ENCODE measurements around the gene NFKB1. TPM values are rescaled to one million over a fixed set of nuclear protein-coding genes. Genes with fewer than 3 reads are reported as not detected.
"Not testable (repeated sequence)": the region's sequence is repeated elsewhere in the genome, so short reads cannot be mapped to it uniquely, and the experiment has no call there.

NFKB1 gene
- total RNA-seq, 1 donor from 2014 or later = 24.6 TPM

DNA sequence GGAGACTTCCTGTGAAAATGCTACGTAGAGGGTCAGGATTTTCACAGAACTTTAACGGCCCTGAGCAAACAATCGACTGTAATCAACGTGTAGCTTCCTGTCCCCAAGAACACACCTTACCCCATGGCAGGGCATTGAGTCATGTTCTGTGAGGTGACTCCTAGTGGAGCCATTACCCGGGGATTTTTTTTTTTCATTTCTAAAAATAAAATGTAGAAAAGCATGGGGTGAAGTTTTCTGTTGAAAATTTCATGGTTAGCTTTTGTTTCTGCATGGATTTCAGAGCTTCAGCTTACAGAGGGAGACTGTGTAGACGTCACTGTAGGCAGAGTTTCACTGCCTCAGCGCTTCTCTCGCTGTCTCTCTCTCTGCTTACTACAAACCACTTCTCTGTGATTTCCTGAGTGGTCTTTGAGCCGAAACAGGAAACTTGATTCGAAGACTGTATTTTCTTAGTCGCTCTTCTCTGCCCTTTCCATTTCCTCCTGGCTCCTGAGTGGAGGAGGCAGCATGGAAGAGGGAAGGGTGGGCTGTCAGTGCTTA lies 111.7 kb downstream of the NFKB1 start:
- Mint-ChIP-seq H3K4me1 (no peaks in the 10 kb centered on the region), H3K27ac (ENCODE audit: unreplicated experiment) (no peak overlapping the region), H3K27me3 (ENCODE audit: low read depth) (no peaks in the 10 kb centered on the region), H3K9me3 (no peaks in the 10 kb centered on the region), H3K36me3 (ENCODE audit: low read depth) (peaks cover 25% of the 10 kb centered on the region), H3K4me3 (no peak overlapping the region)
- no peak for DNase-seq (ENCODE audit: low read depth, low spot score)
- TF ChIP-seq, protein P1, sequence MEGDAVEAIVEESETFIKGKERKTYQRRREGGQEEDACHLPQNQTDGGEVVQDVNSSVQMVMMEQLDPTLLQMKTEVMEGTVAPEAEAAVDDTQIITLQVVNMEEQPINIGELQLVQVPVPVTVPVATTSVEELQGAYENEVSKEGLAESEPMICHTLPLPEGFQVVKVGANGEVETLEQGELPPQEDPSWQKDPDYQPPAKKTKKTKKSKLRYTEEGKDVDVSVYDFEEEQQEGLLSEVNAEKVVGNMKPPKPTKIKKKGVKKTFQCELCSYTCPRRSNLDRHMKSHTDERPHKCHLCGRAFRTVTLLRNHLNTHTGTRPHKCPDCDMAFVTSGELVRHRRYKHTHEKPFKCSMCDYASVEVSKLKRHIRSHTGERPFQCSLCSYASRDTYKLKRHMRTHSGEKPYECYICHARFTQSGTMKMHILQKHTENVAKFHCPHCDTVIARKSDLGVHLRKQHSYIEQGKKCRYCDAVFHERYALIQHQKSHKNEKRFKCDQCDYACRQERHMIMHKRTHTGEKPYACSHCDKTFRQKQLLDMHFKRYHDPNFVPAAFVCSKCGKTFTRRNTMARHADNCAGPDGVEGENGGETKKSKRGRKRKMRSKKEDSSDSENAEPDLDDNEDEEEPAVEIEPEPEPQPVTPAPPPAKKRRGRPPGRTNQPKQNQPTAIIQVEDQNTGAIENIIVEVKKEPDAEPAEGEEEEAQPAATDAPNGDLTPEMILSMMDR (conservative IDR thresholded peaks at IDR 0.05) = no peak

DNA sequence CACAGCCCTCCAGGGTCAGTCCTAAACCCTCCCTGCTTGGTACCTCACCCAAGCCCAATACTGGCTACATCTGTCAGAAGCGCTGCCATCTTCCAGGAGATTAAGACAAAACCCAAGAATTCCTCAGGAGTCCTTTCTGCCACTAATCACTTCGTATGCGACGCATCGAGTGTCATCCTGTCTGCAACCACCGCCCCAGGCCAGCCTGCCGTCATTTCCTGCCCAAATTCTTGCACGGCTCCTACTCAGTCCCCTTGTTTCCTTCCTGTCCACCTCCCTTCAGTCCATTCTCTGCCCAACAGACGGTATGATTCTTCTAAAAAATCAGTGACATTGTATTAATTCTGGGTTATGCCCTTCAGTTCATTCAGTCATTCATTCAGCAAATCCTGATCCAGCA lies 113.6 kb downstream of the NFKB1 start:
- Mint-ChIP-seq H3K27me3 (ENCODE audit: low read depth) (no peaks in the 10 kb centered on the region), H3K36me3 (ENCODE audit: low read depth) (peaks cover 22% of the 10 kb centered on the region), H3K27ac (ENCODE audit: unreplicated experiment) (no peak overlapping the region), H3K9me3 (no peaks in the 10 kb centered on the region), H3K4me1 (no peaks in the 10 kb centered on the region), H3K4me3 (no peak overlapping the region)
- no peak for DNase-seq (ENCODE audit: low read depth, low spot score)
- TF ChIP-seq, protein P1 (conservative IDR thresholded peaks at IDR 0.05) = no peak

DNA sequence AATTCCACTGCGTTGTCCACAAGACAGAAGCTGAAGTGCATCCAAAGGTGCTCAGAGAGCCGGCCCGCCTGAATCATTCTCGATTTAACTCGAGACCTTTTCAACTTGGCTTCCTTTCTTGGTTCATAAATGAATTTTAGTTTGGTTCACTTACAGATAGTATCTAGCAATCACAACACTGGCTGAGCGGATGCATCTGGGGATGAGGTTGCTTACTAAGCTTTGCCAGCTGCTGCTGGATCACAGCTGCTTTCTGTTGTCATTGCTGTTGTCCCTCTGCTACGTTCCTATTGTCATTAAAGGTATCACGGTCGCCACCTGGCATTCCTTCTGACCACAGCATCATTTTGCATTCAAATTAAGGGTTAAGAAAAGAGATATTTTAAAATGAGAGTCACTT lies 115.5 kb downstream of the NFKB1 start:
- no peak overlapping the region for H3K4me3 Mint-ChIP-seq
- peaks cover 10% of the 10 kb centered on the region for H3K4me1 Mint-ChIP-seq
- H3K27ac Mint-ChIP-seq (ENCODE audit: unreplicated experiment) = no peak overlapping the region
- H3K27me3 Mint-ChIP-seq (ENCODE audit: low read depth) = no peaks in the 10 kb centered on the region
- H3K9me3 Mint-ChIP-seq = no peaks in the 10 kb centered on the region
- DNase-seq (ENCODE audit: low read depth, low spot score) = no peak
- H3K36me3 Mint-ChIP-seq (ENCODE audit: low read depth) = peaks cover 22% of the 10 kb centered on the region
- TF ChIP-seq, protein P1 (conservative IDR thresholded peaks at IDR 0.05) = no peak

DNA sequence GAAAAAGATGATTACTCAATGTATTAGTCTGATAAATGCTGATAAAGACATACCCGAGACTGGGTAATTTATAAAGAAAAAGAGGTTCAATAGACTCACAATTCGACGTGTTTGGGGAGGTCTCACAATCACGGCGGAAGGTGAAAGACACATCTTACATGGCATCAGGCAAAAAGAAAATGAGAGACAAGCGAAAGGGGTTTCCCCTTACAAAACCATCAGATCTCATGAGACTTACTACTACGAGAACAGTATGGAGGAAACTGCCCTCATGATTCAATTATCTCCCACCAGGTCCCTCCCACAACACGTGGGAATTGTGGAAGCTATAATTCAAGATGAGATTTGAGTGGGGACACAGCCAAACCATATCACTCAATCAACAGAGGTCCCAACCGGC lies 117.9 kb downstream of the NFKB1 start:
- H3K9me3 Mint-ChIP-seq; H3K27ac Mint-ChIP-seq (ENCODE audit: unreplicated experiment); H3K4me1 Mint-ChIP-seq; H3K27me3 Mint-ChIP-seq (ENCODE audit: low read depth); DNase-seq (ENCODE audit: low read depth, low spot score); H3K4me3 Mint-ChIP-seq: not testable (repeated sequence)
- H3K36me3 Mint-ChIP-seq (ENCODE audit: low read depth) = peaks cover 13% of the 10 kb centered on the region

DNA sequence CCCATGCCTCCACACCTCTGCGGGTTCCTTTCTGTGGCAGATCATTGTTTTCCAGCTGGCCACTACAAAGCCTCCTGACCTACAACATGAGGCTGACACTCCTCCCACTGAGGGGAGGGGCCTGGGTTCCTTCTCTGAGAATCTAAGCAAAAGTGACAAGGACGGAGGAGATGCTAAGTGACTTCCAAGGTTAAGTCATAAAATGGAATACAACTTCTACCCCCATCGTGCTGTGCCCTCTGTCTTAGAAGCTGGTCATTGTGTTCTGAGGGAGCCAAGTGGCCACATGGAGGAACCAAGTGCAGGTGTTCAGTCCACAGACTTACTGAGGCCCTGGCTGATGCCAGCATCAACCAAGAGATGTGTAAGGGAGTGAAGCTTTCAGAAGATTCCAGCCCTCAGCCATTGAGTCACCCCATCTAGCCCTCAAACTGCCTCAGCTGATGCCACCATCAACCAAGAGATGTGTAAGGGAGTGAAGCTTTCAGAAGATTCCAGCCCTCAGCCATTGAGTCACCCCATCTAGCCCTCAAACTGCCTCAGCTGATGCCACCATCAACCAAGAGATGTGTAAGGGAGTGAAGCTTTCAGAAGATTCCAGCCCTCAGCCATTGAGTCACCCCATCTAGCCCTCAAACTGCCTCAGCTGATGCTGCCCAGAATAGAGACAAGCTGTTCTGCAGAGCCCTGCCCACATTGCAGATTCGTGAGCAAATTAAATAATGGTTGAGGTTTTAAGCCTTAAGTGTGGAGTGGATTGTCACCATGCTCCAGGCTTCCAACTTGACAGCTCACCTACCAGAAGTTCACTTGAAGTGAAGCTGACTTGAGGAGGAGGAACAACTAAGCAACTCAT lies 118.8 kb downstream of the NFKB1 start:
- DNase-seq (ENCODE audit: low read depth, low spot score); H3K27me3 Mint-ChIP-seq (ENCODE audit: low read depth); H3K4me3 Mint-ChIP-seq; H3K36me3 Mint-ChIP-seq (ENCODE audit: low read depth); H3K4me1 Mint-ChIP-seq; H3K27ac Mint-ChIP-seq (ENCODE audit: unreplicated experiment); H3K9me3 Mint-ChIP-seq: not testable (repeated sequence)

DNA sequence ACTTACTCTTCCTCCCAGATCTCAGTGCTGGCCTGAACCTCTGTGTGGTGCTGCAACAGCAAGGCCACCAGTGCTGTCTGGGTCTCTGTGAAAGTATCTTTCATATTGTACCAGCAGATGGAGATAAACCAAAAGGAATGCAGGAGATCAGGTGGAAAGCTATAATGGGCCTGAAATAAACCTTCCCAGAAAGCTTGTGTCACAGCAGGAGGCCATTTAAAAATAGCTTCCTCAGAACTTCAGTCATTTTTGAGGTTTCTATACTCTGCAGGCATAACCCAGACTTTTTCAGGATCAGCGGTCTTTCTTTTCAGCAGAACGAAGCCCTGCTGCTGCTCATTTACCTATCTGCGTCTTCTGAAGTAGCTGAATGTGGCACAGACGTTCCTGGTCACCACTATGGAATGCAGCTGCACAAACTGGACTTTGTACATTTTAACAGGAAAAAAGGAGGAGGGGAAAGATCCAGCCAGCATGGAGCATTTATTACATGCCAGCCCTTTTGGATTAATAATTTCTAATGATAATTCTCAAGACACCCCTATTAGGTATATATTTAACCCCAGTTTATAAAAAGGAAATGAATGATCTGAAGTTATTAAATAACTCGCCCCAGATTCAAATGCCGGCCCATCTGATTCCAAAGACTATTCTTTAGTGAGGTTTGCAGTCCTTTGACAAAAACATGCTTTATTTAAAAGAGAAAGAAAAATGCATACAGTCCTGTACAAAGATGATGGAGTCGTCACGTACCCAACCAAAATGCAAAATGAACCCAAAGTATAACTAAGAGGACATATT lies 119.7 kb downstream of the NFKB1 start:
- no peaks in the 10 kb centered on the region for H3K36me3 Mint-ChIP-seq (ENCODE audit: low read depth)
- H3K4me1 Mint-ChIP-seq = peaks cover 10% of the 10 kb centered on the region
- no peaks in the 10 kb centered on the region for H3K27me3 Mint-ChIP-seq (ENCODE audit: low read depth)
- no peak for DNase-seq (ENCODE audit: low read depth, low spot score)
- H3K9me3 Mint-ChIP-seq = no peaks in the 10 kb centered on the region
- TF ChIP-seq, protein P1 (conservative IDR thresholded peaks at IDR 0.05) = peak; percentile 72
- H3K27ac Mint-ChIP-seq (ENCODE audit: unreplicated experiment) = peak overlapping the region; percentile 58
- no peak overlapping the region for H3K4me3 Mint-ChIP-seq
